HCT116 (cell line): Measurements from ENCODE around the gene BHLHA9.

Source experiments
- ATF3 ChIP-seq: IDR thresholded peaks from 2 replicates; pipeline ENCODE4 v1.6.1; 2012
- CBX3 ChIP-seq: IDR thresholded peaks from 2 replicates; pipeline ENCODE4 v1.6.1; 2012; ENCODE audit warnings: low read depth
- CTCF ChIP-seq, 3 experiments: fragments of 200-600 bp in 1 of 3; sonication (generic) in 1 of 3; IDR thresholded peaks in 2 of 3; conservative IDR thresholded peaks in 1 of 3; 2 replicates each; pipeline ENCODE4 v1.5.1; 2012 to 2017; ENCODE audit warnings: low read depth in 2 of 3, low read length in 2 of 3, antibody characterized with exemption in 1 of 3, borderline replicate concordance in 1 of 3, control low read depth in 1 of 3, mild to moderate bottlenecking in 1 of 3, mixed read lengths in 1 of 3, mixed run types in 1 of 3, moderate library complexity in 1 of 3; ENCODE audit not compliant: insufficient read depth in 1 of 3
- EGR1 ChIP-seq: IDR thresholded peaks from 2 replicates; pipeline ENCODE4 v1.6.1; 2012; ENCODE audit warnings: low read depth
- EZH2 ChIP-seq: fragments of 200-600 bp; sonication (generic); IDR thresholded peaks from 2 replicates; pipeline ENCODE4 v1.6.1; 2017; ENCODE audit warnings: antibody characterized with exemption, mixed run types
- EZH2phosphoT487 ChIP-seq: fragments of 200-600 bp; IDR thresholded peaks from 2 replicates; pipeline ENCODE4 v1.6.1; 2018; ENCODE audit warnings: antibody characterized with exemption, borderline replicate concordance
- FOSL1 ChIP-seq: IDR thresholded peaks from 2 replicates; pipeline ENCODE4 v1.6.1; 2012; ENCODE audit warnings: low read depth
- MAX ChIP-seq: IDR thresholded peaks from 2 replicates; pipeline ENCODE4 v1.6.1; 2012
- POLR2A ChIP-seq: IDR thresholded peaks from 2 replicates; pipeline ENCODE4 v1.7.0; 2011; ENCODE audit warnings: borderline replicate concordance; ENCODE audit not compliant: insufficient read depth, insufficient read length; ENCODE audit errors: extremely low read depth
- POLR2AphosphoS5 ChIP-seq: IDR thresholded peaks from 2 replicates; pipeline ENCODE4 v1.6.1; 2011; ENCODE audit warnings: mild to moderate bottlenecking, low read depth, low read length, moderate library complexity
- RAD21 ChIP-seq: IDR thresholded peaks from 2 replicates; pipeline ENCODE4 v1.6.1; 2012; ENCODE audit warnings: low read depth, mild to moderate bottlenecking
- REST ChIP-seq: IDR thresholded peaks from 2 replicates; pipeline ENCODE4 v1.6.1; 2012; ENCODE audit warnings: low read depth
- SIN3A ChIP-seq: IDR thresholded peaks from 2 replicates; pipeline ENCODE4 v1.6.1; 2012; ENCODE audit warnings: low read depth
- ZNF274 ChIP-seq: fragments of 200-500 bp; sonication (Bioruptor generic); IDR thresholded peaks from 2 replicates; pipeline ENCODE4 v1.6.1; 2014; ENCODE audit warnings: mild to moderate bottlenecking, low read depth, low read length, inconsistent platforms

- TF ChIP-seq CTCF (IDR thresholded peaks at IDR 0.05 in 2 of 3, conservative IDR thresholded peaks at IDR 0.05 in 1 of 3; ENCODE audit: borderline replicate concordance in 1 of 3, insufficient read depth in 1 of 3, low read depth in 2 of 3, low read length in 2 of 3) (no peak), POLR2A (no peak), POLR2AphosphoS5 (no peak), EZH2 (no peak), ZNF274 (no peak), CBX3 (no peak), REST (no peak), RAD21 (no peak), MAX (no peak), FOSL1 (no peak), SIN3A (no peak), EGR1 (no peak), EZH2phosphoT487 (no peak), ATF3 (no peak)
These were observed 38.8 kb upstream of the BHLHA9 start for GRCh38 chr17:1231456-1231855.
